HUDEP-2 (cell line): ENCODE measurements around the gene TCF7L1.
A peak's percentile ranks its signal among the peaks of the same experiment; 100 is the strongest.

Experiments used
- DNase-seq, 76 experiments: peaks; one replicate each; lab custom pipeline; 2025; ENCODE audit not compliant: unreplicated experiment in 76 of 76; lab: John Stamatoyannopoulos, UW

TCF7L1 gene

DNA sequence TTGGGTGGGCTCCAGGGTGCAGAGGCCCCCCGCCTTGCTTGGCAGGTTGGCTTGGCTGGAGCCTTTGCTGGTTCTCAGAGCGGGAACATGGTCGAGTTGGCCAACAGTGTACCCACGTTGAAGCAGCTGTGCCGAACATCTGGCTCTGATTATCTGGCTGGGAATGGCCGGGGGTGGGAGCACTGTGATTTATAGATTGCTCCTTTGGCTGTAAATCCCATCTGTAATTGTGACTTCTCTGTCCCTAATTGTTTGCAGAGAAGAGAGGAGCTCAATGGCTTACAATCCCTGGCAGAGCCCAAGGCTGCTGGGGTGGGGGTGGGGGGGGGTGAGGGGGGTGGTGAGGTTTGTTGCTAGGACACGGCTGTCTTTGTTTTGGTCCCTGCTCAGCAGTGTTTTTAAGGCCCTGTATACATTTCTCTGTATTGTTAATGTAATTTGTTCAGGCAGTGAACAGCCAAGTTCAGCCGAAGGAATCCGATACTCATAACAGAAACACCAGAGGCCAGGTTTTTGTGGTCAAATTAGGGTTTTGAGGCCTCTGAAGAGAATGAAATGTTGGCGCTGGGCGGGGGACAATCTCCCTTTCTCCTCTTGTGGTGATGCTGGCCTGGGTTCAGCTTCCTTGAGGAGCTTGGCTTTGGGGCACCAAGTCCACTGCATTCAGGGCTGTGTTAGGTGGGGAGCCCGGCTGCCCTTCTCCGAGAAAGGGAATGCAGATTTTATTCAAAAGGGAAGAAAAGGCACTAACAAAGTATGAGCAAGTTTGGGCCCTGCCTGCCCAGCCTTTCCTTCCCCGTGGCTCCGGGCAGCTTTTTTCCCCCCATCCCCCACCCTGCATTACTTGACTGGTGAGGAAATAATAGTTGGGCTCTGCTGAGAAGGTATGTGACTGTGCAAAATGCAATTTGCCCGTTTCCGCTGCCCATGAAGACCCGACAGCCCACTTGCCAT is 82.5 kb downstream of the TCF7L1 start:
- DNase-seq = no peak

DNA sequence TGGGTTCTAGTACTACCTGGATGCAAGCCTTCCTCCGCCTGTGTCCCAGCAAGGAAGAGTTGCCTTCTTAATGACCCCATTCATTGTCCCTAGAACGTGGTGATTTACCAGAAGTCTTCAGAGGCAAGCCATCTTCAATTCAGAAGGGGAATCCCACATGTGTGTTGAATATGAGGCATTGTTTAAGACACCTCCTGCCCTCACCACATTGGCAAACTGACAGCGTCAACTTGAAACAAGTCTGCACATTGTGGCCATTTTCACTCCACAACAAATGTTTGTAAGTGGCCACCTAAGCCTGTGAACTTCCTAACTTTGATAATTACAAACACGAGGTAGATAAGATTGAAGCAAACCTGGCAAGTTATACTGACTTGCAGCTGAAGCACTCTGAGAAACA is 83.7 kb downstream of the TCF7L1 start:
- DNase-seq = no peak

DNA sequence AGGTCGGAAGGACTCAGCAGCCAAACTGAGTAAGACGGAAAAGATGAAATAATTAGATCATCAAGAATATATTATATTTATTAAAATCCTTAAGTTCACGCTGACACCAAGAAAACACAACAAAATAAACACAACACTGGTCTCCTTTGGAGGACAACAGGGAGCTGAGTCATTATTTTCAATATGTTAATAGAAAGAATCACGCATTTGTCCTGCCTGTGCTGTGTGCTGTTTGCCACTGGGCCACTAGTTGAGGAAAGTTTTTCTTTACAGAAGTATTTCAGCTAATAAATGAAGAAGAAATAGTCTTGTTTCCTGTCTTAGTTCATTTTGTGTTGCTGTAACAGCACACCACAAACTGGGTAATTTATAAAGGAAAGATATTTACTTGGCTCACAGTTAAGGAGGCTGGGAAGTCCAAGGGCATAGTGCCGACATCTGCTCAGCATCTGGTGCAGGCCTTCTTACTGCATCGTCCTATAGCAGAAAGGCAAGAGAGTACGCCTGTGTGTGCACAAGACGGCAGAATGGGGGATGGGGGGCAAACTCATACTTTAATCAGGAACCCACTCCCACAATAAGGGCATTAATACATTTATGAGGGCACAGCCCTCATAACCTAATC is 88.0 kb downstream of the TCF7L1 start:
- DNase-seq = no peak

DNA sequence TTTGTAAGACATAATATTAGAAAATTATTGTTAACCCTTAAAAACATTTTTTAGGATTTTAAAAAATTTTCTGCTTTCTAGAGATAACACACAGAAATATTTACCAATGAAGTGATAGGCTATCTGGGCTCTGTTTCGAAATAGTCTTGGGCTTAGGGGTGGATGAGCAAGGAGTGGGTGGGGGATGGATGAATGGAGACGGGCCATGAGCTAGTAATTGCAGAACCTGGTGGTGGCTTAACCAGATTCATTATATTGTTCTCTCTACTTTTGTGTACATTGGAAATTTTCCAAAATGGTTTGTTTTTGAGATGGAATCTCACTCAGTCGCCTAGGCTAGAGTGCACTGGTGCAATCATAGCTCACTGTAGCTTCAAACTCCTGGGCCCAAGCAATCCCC is 89.6 kb downstream of the TCF7L1 start:
- DNase-seq = no peak

DNA sequence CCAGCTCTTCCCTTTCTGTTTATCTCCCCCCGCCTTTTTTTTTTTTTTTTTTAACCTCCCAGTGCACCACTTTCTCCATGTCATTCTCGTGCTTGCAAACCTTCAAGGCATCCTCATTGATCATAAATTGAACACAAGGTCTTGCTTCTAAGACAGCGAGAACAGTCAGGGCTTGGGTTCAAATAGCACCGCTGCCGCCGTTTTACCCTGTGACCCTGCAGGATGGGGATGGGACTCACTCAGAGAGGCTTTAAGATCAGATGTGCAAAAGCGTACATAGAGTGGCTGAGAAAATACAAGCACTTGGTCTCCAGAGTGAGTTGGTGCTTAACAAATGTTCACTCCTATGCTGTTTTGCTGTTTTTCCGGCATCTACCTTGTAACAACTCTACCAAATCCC is 93.6 kb downstream of the TCF7L1 start:
- no peak for DNase-seq

DNA sequence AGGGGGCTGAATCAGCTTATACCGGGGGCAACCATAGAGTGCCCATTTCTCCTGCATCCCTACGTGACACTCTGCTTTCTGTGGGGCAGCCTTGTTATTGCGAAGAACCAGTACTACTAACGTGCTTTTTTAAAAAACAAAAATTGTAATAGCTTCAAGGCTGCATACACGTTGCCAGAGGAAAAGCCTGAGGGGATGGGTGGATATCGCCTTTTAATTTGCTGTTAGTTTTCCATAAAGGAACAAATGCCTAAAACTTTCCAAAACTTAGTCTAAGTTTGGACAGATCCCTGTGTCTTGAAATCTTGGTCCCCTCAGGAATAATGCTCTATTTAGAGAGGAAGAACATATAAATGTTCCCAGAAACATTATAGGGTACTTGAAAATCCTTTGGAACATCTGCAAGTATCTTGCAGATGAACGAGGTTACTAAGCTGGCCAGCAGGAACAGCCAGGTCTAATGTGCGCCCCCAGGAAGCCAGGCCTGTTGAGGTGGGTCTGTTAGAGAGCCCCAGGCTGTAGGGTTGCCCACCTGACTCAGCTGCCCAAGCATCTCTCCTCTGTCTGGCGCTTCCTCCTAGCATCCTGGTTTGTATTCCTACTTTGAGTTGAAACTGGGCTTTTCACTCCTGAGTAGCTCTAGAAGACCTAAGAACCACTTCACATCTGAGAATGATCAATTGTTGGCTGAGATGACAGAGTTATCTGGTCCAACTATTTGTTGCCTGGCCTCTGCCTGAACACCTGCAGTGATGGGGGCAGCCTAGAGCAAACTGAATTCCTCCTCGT is 97.7 kb downstream of the TCF7L1 start:
- DNase-seq = no peak

DNA sequence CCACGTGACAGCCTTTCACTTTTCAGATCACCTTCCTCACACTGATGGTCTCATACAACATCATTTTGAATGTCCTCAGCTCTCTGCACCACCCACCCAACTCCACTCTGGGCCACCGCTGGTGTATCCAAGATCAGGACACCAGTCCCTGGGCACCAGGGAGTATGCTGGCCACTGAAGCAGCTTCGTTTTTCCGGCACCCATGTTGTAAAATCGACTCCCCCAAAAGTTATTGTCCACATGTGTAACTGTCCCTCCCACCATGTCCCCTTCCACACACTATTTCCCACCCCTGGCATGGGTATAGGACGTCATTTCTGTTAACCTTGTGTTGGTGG is 98.2 kb downstream of the TCF7L1 start:
- DNase-seq = no peak

DNA sequence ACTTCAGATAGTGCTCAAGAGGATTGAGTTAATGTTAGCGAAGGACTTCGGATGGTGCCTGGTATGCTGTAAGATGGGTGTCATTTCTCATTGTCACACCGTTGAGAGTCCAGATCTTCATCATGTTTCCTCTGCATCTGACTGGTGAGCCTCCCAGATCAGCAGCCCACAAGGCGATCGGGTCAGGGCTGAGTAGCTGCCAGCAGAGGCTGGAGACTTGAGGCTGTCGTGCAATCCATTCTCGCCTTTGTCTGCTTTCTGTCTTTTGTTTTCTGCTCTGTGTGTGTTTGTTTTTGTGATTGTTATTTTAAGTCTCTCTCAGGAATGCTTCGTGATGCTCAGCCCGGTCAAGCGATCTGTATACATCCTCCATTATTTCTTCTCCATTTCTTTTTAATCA is 98.8 kb downstream of the TCF7L1 start:
- no peak for DNase-seq

DNA sequence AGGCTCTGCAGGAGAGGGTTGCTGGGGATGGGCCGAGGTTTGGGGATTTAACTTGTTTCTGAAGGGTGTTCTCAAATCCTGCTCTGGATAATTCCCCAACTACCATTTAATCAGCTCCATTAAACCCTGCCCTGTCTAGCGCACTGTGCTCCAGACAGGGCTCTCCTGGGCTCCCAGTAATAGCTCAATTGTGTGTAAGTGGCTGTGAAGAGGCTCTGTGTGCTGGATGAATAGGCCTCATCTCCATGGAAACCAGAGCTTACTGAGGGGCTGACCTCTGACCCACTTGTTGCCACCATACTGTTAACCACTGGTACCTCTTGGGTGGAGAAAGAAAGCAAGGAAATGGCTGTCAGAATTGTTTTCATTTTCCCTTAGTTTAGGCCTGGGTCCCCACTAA is 101.7 kb downstream of the TCF7L1 start:
- no peak for DNase-seq

DNA sequence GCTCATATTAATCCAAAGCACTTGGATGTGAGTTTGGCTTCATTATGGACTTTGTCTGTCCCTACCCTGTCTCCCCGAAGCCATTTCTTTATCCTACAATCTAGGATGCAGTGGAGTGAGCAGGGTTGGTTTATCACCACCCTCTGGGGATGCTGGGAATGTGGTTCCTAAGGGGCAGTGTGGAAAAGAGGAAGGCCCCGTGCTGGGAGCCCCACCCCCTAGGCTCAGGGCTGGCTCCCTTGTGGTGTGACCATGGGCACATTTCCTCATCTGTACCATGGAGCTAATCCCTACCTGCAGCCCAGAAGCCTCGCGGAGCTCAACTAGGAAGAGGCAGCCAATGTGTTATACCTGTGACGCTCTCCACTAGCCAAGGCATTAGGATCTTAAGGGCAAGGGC is 102.1 kb downstream of the TCF7L1 start:
- no peak for DNase-seq

DNA sequence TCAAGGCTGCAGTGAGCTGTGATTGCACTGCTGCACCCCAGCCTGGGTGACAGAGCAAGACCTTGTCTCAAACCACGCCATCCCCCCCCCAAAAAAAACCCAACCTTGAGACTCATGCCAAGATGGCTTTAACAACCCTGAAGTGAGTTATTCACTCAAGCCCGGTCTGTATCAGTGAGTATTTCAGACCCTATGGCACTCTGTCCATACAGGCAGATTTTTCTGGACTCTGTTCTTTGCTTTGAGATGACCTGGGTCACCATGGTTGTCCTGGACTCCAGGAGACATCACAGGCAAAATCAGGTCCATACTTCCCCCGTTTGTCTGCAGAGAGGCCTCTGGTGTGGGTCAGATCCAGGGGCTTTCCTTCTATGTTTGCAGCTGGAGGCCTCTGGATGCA is 102.9 kb downstream of the TCF7L1 start:
- no peak for DNase-seq

DNA sequence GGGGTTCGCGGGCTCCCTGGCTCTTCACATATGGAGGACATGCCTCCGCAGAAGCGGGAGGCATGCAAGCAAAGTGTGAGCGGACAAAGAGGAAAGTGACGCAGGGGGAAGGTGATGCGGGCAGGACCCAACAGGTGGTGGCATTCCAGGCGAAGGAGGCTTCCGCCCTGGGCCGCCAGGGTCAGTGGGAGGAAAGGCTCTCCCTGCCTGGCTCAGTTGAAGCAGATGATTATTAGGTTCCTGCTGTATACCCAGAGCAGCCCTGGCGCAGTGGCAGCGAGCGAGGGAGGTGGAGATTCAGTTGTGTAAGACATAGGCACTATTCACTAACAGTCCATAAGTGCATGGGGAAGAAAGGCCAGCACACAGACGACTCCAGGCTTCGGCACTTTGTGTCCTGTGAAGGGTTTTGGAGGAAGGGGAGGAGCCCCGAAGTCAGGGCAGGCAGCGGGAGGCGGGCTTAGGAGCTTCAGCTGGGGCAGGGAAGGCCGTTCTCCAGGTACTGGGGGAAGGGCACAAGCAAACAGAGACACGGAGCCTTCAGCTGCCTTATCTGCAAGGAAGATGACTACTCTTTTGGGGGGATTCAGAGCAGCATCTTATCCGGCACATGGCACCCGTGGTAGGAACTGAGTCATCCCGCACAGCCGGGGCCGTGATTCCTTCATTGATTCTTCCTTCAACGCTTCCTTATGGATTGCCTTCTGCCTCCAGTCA is 104.8 kb downstream of the TCF7L1 start:
- no peak for DNase-seq

DNA sequence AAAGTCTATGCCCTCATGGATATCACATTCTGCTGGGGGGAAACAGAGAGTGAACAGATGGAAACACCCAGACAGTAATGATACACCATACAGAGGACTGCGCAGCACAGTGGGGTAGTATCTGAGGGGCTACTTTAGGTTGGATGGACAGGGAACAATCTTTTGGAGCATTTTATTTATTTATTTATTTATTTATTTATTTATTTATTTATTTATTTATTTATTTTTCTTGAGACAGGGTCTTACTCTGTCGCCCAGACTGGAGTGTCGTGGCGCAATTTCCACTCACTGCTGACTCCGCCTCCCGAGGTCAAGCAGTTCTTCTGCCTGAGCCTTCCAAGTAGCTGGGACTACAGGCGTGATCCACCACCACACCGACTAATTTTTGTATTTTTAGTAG is 105.4 kb downstream of the TCF7L1 start:
- no peak for DNase-seq

DNA sequence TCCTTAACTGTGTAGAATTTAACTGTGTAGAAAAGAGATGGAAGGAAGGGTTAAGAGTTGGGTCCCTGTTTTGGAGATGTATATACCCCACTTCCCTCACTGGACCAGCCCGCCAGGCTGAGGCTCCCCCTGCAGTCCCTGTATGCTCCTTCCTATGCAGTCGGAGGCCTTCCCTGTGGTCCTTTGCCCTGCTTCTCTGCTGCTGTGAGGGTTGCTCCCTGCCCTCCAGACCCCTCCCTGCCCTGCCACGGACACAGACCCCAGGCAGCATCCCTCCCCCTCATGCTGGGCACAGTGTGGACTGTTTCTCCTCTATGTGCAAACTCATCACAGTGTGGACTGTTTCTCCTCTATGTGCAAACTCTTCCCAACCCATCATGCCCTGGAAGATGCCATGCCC is 105.9 kb downstream of the TCF7L1 start:
- DNase-seq = no peak

DNA sequence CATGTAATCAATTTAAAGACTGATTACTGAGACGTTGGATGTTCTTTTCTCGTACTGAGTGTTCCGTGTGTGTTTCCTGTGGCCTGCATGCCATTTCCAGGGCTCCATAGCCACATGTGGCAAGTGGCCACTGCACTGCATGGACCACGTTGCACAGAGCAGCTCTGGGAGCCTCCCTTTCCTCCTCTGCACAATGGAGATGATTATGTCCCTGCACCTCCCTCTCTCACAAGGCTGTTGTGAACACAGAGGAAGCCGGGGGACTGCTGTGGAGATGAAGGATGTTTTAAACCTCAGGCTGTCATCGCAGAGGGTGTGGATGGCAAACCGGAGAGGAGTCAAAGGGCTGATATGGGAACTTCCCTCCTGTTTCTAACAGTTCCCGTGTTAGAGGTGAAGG is 106.9 kb downstream of the TCF7L1 start:
- no peak for DNase-seq

DNA sequence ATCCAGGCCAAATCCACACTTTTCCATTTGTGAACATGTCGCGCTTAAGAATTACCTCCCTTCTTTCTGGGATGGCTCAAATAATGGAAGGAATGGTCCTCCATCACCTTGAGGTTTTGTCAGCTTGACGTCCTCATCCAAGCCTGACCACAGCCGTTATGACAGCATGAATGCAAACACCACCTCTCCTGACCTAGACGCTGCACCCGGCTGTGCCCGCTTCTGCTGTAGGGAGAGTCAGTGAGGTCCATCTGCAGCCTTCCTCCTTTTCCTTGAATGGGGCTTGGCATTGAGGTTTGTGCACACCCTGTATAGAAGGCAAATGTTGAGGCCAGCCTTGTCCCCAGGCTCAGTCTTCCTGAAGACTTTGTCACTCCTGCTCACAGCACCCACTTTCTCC is 109.1 kb downstream of the TCF7L1 start:
- DNase-seq = no peak

DNA sequence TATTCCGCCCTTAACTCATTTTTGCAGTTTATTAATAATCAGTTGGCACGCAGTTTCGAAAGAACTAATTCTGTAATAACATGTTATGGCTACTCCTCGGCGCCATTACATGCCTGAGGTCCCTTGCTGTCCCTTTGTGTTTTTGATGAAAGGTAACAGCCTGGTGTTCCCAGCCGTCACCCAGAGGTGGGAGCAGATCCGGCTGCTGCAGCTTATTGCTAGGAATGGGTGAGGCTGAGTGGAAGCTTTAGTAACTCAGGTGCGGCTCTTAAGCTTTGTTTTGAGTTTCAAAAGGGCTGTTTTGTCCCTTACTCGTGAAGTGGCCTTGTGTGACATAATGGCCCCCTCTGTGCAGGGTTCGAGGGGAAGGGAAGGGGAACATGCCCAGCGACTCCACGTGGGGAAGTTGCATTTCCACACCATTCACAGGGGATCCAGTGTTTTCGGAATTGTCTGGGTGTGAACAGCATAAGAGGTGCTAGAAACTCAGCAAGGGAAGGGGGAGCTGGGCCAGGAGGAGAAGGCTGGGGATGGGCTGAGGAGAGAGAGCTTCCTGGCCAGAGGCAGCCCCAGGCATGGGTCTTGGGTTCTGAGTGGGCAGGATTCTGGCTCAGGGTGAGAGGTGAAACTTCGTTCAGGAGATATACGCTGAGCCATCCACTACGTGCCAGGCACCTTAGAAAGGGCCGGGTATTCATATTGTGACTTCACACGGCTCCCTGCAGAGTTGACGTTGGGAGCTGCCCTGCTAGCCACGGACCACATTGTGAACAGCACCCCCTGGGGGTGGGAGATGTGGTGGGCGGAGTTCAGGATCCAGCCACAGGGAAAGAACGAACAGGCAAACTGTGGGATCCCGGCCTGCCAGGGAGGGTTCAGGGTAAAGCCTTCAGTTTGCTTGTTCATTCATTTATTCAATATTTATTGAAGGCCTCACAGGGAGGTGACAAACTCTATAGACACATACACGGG is 110.2 kb downstream of the TCF7L1 start:
- peak in 20 of 76 experiments; percentile 1 to 36 (median 8) for DNase-seq

DNA sequence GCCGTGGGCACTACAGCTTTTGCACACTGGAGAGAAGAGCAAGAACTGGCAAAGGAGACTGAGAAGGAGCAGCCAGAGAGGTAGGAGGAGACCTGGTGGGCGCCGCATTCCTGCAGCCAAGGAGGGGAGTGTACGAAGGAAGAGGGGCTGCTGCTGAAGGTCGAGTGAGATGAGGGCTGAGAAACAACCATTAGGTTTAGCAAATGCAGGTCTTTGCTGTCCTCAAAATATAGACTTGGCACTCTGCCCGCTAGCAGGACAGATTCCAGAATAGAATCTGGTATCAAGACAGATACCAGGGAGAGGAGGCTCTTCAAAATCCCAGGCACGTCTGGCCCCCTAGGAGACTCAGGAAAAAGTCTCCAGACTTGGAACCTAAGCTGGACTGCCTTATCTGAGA is 111.6 kb downstream of the TCF7L1 start:
- no peak for DNase-seq

DNA sequence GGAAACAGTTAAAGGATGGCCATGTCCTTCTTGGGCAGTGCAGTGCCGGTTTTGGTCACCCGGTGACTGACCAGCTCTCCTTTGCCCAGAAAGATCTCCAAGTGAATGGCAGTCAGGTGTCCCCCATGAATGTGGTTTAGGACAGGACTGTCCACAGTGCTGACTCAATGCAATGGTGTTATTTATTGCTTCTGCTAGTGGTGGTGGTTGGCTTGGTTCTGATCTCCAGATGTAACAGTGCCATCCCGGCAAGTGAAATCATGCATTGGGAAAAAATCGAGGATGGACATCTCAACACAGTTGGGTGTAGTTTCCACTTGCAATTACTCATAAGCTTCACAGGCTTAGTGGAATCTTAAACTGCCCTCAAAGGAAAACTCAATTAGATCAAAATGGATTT is 112.7 kb downstream of the TCF7L1 start:
- no peak for DNase-seq

DNA sequence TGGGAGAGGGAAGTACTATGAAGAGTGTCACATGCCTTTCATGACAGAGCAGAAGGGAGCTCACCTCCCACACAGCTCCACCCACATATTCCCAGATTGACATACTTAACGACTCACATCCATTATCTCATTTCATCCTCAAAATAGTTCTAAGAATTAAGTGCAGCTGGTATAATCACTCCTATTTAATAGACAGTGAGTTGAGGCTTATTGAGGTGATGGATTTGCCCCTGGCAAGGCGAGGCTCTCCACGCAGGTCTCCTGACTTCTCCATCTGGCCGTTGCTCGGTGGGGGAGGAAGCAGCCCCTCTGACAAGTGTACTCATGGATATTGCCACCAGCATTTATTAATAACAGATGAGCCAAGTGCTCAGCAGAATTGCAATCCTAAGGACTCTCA is 113.2 kb downstream of the TCF7L1 start:
- DNase-seq = no peak
